Lower lobe of right lung (tissue), 2 donors: ENCODE measurements around the gene FAU. TPM values are rescaled to one million over a fixed set of nuclear protein-coding genes. Genes with fewer than 3 reads are reported as not detected.

Experiments used
- ATAC-seq, 2 donors: fragments of 200-7000 bp; cut with Tn5 transposase; one replicate each; pipeline ENCODE4 v1.9.1; 2020 to 2022; ENCODE audit warnings: mild to moderate bottlenecking in 2 of 2, moderate library complexity in 2 of 2
- DNase-seq: peaks from one replicate; pipeline ENCODE4 v3.0.0-alpha.2; 2020
- H3K27ac ChIP-seq: fragments of 200-600 bp; one replicate; pipeline ENCODE4 v1.8.0; 2022
- H3K27me3 ChIP-seq: fragments of 200-600 bp; one replicate; pipeline ENCODE4 v1.8.0; 2022; ENCODE audit warnings: low read depth
- H3K36me3 ChIP-seq: fragments of 200-600 bp; one replicate; pipeline ENCODE4 v1.8.0; 2022; ENCODE audit warnings: mild to moderate bottlenecking
- H3K4me1 ChIP-seq: fragments of 200-600 bp; one replicate; pipeline ENCODE4 v1.8.0; 2022
- H3K4me3 ChIP-seq: fragments of 200-600 bp; one replicate; pipeline ENCODE4 v1.8.0; 2022; ENCODE audit warnings: mild to moderate bottlenecking
- H3K9me3 ChIP-seq: fragments of 200-600 bp; one replicate; pipeline ENCODE4 v1.8.0; 2022
- CTCF ChIP-seq: fragments of 200-600 bp; IDR thresholded peaks from one replicate; pipeline ENCODE4 v1.8.0; 2022; ENCODE audit warnings: antibody characterized with exemption, mild to moderate bottlenecking
- intact Hi-C: fragments of 100-400 bp; cut with DNase I; formaldehyde crosslinking; loops from one replicate; pipeline ENCODE4 v1.11.0; 2022
- total RNA-seq: library from RNA; stranded (reverse); fragmentation: NEBNext Ultra II Directional; extraction: Animal tissue kit (Norgen Biotek cat#: 25700); gene quantifications from one replicate; pipeline ENCODE4 v1.2.1, GENCODE V29; 2021
- donor health status: DM: no; HTN: yes; CAD: no; lungs with severe emphysema.

The FAU gene
- total RNA-seq, 1 donor from 2014 or later: 766 TPM

GRCh38 chr11:65131895-65132237 lies 9.9 kb upstream of the FAU start:
- DNase-seq (no peak), ATAC-seq (no peak)
- intact Hi-C loops: no loop called here
- H3K27me3 ChIP-seq: no peaks in the 10 kb centered on the region
- TF ChIP-seq CTCF: no peak
- H3K9me3 ChIP-seq: no peaks in the 10 kb centered on the region
- peak overlapping the region; percentile 99 for H3K27ac ChIP-seq
- peaks cover 63% of the 10 kb centered on the region for H3K36me3 ChIP-seq
- peaks cover 29% of the 10 kb centered on the region for H3K4me1 ChIP-seq
- H3K4me3 ChIP-seq: peak overlapping the region; percentile 98

GRCh38 chr11:65131417-65131776 lies 9.5 kb upstream of the FAU start:
- Histone ChIP-seq H3K9me3 (no peaks in the 10 kb centered on the region), H3K4me1 (peaks cover 29% of the 10 kb centered on the region), H3K27me3 (no peaks in the 10 kb centered on the region), H3K36me3 (peaks cover 67% of the 10 kb centered on the region), H3K4me3 (no peak overlapping the region), H3K27ac (no peak overlapping the region)
- no peak for TF ChIP-seq CTCF
- no peak for ATAC-seq
- no peak for DNase-seq
- intact Hi-C loops: no loop called here

GRCh38 chr11:65130631-65131416 lies 8.9 kb upstream of the FAU start:
- no peaks in the 10 kb centered on the region for H3K27me3 ChIP-seq
- H3K27ac ChIP-seq: no peak overlapping the region
- intact Hi-C loops: no loop called here
- H3K36me3 ChIP-seq: peaks cover 73% of the 10 kb centered on the region
- H3K4me3 ChIP-seq: no peak overlapping the region
- DNase-seq (no peak), ATAC-seq (no peak)
- H3K4me1 ChIP-seq: peaks cover 26% of the 10 kb centered on the region
- TF ChIP-seq CTCF: no peak
- no peaks in the 10 kb centered on the region for H3K9me3 ChIP-seq

- intact Hi-C loops: no loop called here
- Histone ChIP-seq H3K27me3 (no peaks in the 10 kb centered on the region), H3K4me1 (peaks cover 19% of the 10 kb centered on the region), H3K4me3 (no peak overlapping the region), H3K27ac (no peak overlapping the region), H3K36me3 (peaks cover 83% of the 10 kb centered on the region), H3K9me3 (no peaks in the 10 kb centered on the region)
- no peak for ATAC-seq
- DNase-seq: no peak
- TF ChIP-seq CTCF: no peak
Measured at GRCh38 chr11:65129649-65130441, 7.9 kb upstream of the FAU start.

GRCh38 chr11:65128182-65129145 lies 6.5 kb upstream of the FAU start:
- Histone ChIP-seq H3K4me3 (no peak overlapping the region), H3K27me3 (no peaks in the 10 kb centered on the region), H3K36me3 (peaks cover 91% of the 10 kb centered on the region), H3K9me3 (no peaks in the 10 kb centered on the region), H3K4me1 (peaks cover 15% of the 10 kb centered on the region), H3K27ac (no peak overlapping the region)
- ATAC-seq (no peak), DNase-seq (no peak)
- intact Hi-C loops: no loop called here
- no peak for TF ChIP-seq CTCF
